Hepatocyte (in vitro differentiated cells): ENCODE results near the gene SNAPC2. TPM values are rescaled to one million over a fixed set of nuclear protein-coding genes. Genes with fewer than 3 reads are reported as not detected.

ENCODE experiments used
- DNase-seq: peaks from one replicate; pipeline ENCODE4 v3.0.0-alpha.2; 2016; ENCODE audit warnings: low spot score
- H2AFZ ChIP-seq: fragments of 200-600 bp; sonication (generic); 2 replicates; pipeline ENCODE4 v1.6.0; 2016; ENCODE audit warnings: antibody characterized with exemption, mild to moderate bottlenecking
- H3K27ac ChIP-seq: fragments of 200-600 bp; sonication (generic); 2 replicates; pipeline ENCODE4 v1.5.1; 2016; ENCODE audit warnings: mild to moderate bottlenecking
- H3K27me3 ChIP-seq: fragments of 200-600 bp; sonication (generic); 2 replicates; pipeline ENCODE4 v1.6.1; 2016
- H3K36me3 ChIP-seq: fragments of 200-600 bp; sonication (generic); replicated peaks from 2 replicates; pipeline ENCODE4 v1.5.1; 2016; ENCODE audit warnings: low read depth; ENCODE audit not compliant: insufficient read depth
- H3K4me1 ChIP-seq: fragments of 200-600 bp; sonication (generic); 2 replicates; pipeline ENCODE4 v1.5.1; 2016; ENCODE audit warnings: mild to moderate bottlenecking, moderate library complexity; ENCODE audit not compliant: insufficient read depth
- H3K4me2 ChIP-seq: fragments of 200-600 bp; sonication (generic); 2 replicates; pipeline ENCODE4 v1.6.0; 2016
- H3K4me3 ChIP-seq: fragments of 200-600 bp; sonication (generic); 2 replicates; pipeline ENCODE4 v1.5.1; 2016; ENCODE audit warnings: mild to moderate bottlenecking
- H3K79me2 ChIP-seq: fragments of 200-600 bp; sonication (generic); 2 replicates; pipeline ENCODE4 v1.6.0; 2017; ENCODE audit warnings: mild to moderate bottlenecking
- H3K9me2 ChIP-seq: fragments of 200-600 bp; sonication (generic); replicated peaks from 2 replicates; pipeline ENCODE4 v1.6.0; 2017; ENCODE audit warnings: mild to moderate bottlenecking; ENCODE audit not compliant: insufficient read depth
- H3K9me3 ChIP-seq: fragments of 200-600 bp; sonication (generic); 2 replicates; pipeline ENCODE4 v1.5.1; 2016; ENCODE audit warnings: low read depth, mild to moderate bottlenecking
- H4K20me1 ChIP-seq: fragments of 200-600 bp; sonication (generic); 2 replicates; pipeline ENCODE4 v1.6.0; 2016; ENCODE audit warnings: mild to moderate bottlenecking; ENCODE audit not compliant: insufficient read depth, poor library complexity, severe bottlenecking
- CTCF ChIP-seq: fragments of 200-600 bp; sonication (generic); IDR thresholded peaks from 2 replicates; pipeline ENCODE4 v1.5.1; 2016; ENCODE audit warnings: antibody characterized with exemption, mild to moderate bottlenecking; ENCODE audit not compliant: poor library complexity
- EZH2 ChIP-seq: fragments of 200-600 bp; sonication (generic); IDR thresholded peaks from 2 replicates; pipeline ENCODE4 v1.6.1; 2016; ENCODE audit warnings: antibody characterized with exemption, mild to moderate bottlenecking, borderline replicate concordance
- EZH2phosphoT487 ChIP-seq: fragments of 200-600 bp; sonication (generic); IDR thresholded peaks from one replicate; pipeline ENCODE4 v1.6.1; 2018; ENCODE audit warnings: antibody characterized with exemption, mild to moderate bottlenecking, low read depth, moderate library complexity; ENCODE audit not compliant: unreplicated experiment, severe bottlenecking
- WGBS: methylation state at CpG from one replicate; pipeline ENCODE4 v1.1.6; 2016; ENCODE audit warnings: low lambda C conversion rate; ENCODE audit errors: missing lambda C conversion rate; 5-methylcytosine and 5-hydroxymethylcytosine counted together
- polyA plus RNA-seq: library from polyadenylated mRNA; unstranded; fragments of >200 nt; fragmentation: Nextera tagmentation; extraction: Ambion mirVana; gene quantifications from 2 replicates; pipeline ENCODE4 v1.2.1, GENCODE V29; 2016
- total RNA-seq: library from RNA; depleted of rRNA; stranded (reverse); fragments of >200 nt; gene quantifications from 2 replicates; pipeline ENCODE4 v1.2.3, GENCODE V29; 2014

The SNAPC2 gene
- total and polyA plus RNA-seq, 2 experiments from 2014 or later: 11.8 to 17.5 TPM

GRCh38 chr19:7895565-7895964 lies 24.6 kb upstream of the SNAPC2 start:
- Histone ChIP-seq H3K4me2 (no peak overlapping the region), H2AFZ (no peak overlapping the region), H3K9me3 (no peaks in the 10 kb centered on the region), H3K36me3 (no peaks in the 10 kb centered on the region), H4K20me1 (no peaks in the 10 kb centered on the region), H3K4me1 (no peaks in the 10 kb centered on the region), H3K27me3 (no peaks in the 10 kb centered on the region), H3K9me2 (no peaks in the 10 kb centered on the region), H3K4me3 (no peak overlapping the region), H3K79me2 (no peaks in the 10 kb centered on the region), H3K27ac (no peak overlapping the region)
- WGBS: 92% methylated on average over 13 of the region's 13 CpGs
- TF ChIP-seq EZH2 (no peak), EZH2phosphoT487 (no peak), CTCF (no peak)
- DNase-seq: peak; percentile 3

DNA sequence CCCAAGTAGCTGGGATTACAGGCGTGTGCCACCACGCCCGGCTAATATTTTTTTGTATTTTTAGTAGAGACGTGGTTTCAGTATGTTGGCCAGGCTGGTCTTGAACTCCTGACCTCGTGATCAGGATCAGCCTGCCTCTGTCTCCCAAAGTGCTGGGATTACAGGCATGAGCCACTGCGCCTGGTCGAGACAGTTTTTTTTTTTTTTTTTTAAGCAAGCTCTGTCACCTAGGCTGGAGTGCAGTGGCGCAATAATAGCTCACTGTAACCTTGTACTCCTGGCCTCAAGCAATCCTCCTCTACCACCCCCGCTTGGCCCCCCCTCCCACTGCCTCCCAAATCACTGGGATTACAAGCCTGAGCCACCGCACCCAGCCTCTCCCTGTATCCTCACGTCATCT lies 22.8 kb upstream of the SNAPC2 start:
- H4K20me1 ChIP-seq: no peaks in the 10 kb centered on the region
- H3K4me2 ChIP-seq: no peak overlapping the region
- TF ChIP-seq CTCF (no peak), EZH2 (no peak), EZH2phosphoT487 (no peak)
- H3K36me3 ChIP-seq: no peaks in the 10 kb centered on the region
- whole genome bisulfite sequencing: 81% methylated on average over 11 of the region's 11 CpGs
- H3K27ac ChIP-seq: no peak overlapping the region
- H3K9me3 ChIP-seq: no peaks in the 10 kb centered on the region
- H3K4me1 ChIP-seq: peaks cover 1% of the 10 kb centered on the region
- no peak overlapping the region for H2AFZ ChIP-seq
- no peaks in the 10 kb centered on the region for H3K9me2 ChIP-seq
- H3K27me3 ChIP-seq: no peaks in the 10 kb centered on the region
- H3K79me2 ChIP-seq: no peaks in the 10 kb centered on the region
- H3K4me3 ChIP-seq: no peak overlapping the region
- no peak for DNase-seq

GRCh38 chr19:7898967-7899366 lies 21.2 kb upstream of the SNAPC2 start:
- Histone ChIP-seq H4K20me1 (no peaks in the 10 kb centered on the region), H3K27ac (no peak overlapping the region), H3K4me2 (no peak overlapping the region), H3K9me2 (no peaks in the 10 kb centered on the region), H3K27me3 (no peaks in the 10 kb centered on the region), H3K4me1 (peaks cover 9% of the 10 kb centered on the region), H3K9me3 (no peaks in the 10 kb centered on the region), H2AFZ (no peak overlapping the region), H3K79me2 (peaks cover 5% of the 10 kb centered on the region), H3K4me3 (no peak overlapping the region), H3K36me3 (no peaks in the 10 kb centered on the region)
- 97% methylated on average over 15 of the region's 16 CpGs for WGBS
- TF ChIP-seq CTCF: no peak
- TF ChIP-seq EZH2: no peak
- TF ChIP-seq EZH2phosphoT487: no peak
- no peak for DNase-seq

- DNase-seq: no peak
- WGBS: 96% methylated on average over 32 of the region's 34 CpGs
These were observed 20.3 kb upstream of the SNAPC2 start for GRCh38 chr19:7899751-7900378.

More at GRCh38 chr19:7899751-7900378, 20.3 kb upstream of the SNAPC2 start:
- Histone ChIP-seq H3K79me2 (peaks cover 14% of the 10 kb centered on the region), H3K4me1 (peaks cover 13% of the 10 kb centered on the region), H3K4me2 (no peak overlapping the region), H3K4me3 (no peak overlapping the region), H3K9me2 (no peaks in the 10 kb centered on the region), H4K20me1 (peaks cover 8% of the 10 kb centered on the region), H3K9me3 (no peaks in the 10 kb centered on the region), H3K36me3 (no peaks in the 10 kb centered on the region), H2AFZ (no peak overlapping the region), H3K27me3 (no peaks in the 10 kb centered on the region), H3K27ac (no peak overlapping the region)
- TF ChIP-seq CTCF (no peak), EZH2phosphoT487 (no peak), EZH2 (no peak)
